DND-41 (cell line): Measurements from ENCODE around the gene PLCL1.

Experiments
- CTCF ChIP-seq: IDR thresholded peaks from 2 replicates; pipeline ENCODE4 v1.5.1; 2012; ENCODE audit warnings: borderline replicate concordance, low read length, moderate library complexity, mild to moderate bottlenecking; ENCODE audit not compliant: poor library complexity, severe bottlenecking; ENCODE audit errors: extremely low read depth
- EZH2 ChIP-seq: IDR thresholded peaks from 3 replicates; pipeline ENCODE4 v1.6.1; 2012; ENCODE audit warnings: borderline replicate concordance, low read depth, mild to moderate bottlenecking, moderate library complexity, low read length, inconsistent platforms; ENCODE audit not compliant: severe bottlenecking

DNA sequence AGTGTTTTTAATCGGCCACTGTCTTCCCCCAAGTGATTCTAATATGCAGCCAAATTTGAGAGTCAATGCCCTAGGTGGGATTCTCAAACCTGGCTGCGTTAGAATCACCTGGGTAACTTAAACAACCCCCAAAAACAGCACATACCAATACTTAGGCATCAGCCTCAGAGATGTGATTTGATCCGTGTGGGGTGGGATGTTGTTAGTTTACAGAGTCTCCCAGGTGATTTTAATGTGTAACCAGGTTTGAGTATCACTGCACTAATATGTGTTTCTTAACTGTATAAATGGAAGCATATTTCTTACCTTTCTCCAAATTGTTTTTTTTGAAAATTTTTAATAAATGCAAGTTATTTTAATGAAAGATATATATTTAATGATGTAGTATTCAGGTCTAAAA, 135.4 kb downstream of the PLCL1 start:
- no peak for TF ChIP-seq EZH2
- TF ChIP-seq CTCF, result no peak
